ENCODE results near the gene RPL28.

RPL28 gene

GRCh38 chr19:55377356-55378131 is 8.2 kb upstream of the RPL28 start:
- no peak for FAIRE-seq
- no peak for DNase-seq (ENCODE audit: insufficient read length, low spot score)
- TF ChIP-seq CTCF (IDR thresholded peaks at IDR 0.05; ENCODE audit: insufficient read depth, missing control alignments) = no peak

- no peak for TF ChIP-seq CTCF (IDR thresholded peaks at IDR 0.05; ENCODE audit: insufficient read depth, missing control alignments)
- no peak for DNase-seq (ENCODE audit: insufficient read length, low spot score)
- FAIRE-seq = no peak
Measured at GRCh38 chr19:55379174-55379573, 6.6 kb upstream of the RPL28 start.

GRCh38 chr19:55382013-55382412 is 3.7 kb upstream of the RPL28 start:
- TF ChIP-seq CTCF (IDR thresholded peaks at IDR 0.05; ENCODE audit: insufficient read depth, missing control alignments) = no peak
- no peak for FAIRE-seq
- DNase-seq (ENCODE audit: insufficient read length, low spot score) = no peak

GRCh38 chr19:55382522-55383054 is 3.1 kb upstream of the RPL28 start:
- no peak for DNase-seq (ENCODE audit: insufficient read length, low spot score)
- no peak for FAIRE-seq
- no peak for TF ChIP-seq CTCF (IDR thresholded peaks at IDR 0.05; ENCODE audit: insufficient read depth, missing control alignments)

GRCh38 chr19:55383279-55384130 is 2.2 kb upstream of the RPL28 start:
- DNase-seq (ENCODE audit: insufficient read length, low spot score) (no peak), FAIRE-seq (no peak)
- no peak for TF ChIP-seq CTCF (IDR thresholded peaks at IDR 0.05; ENCODE audit: insufficient read depth, missing control alignments)

- FAIRE-seq (no peak), DNase-seq (ENCODE audit: insufficient read length, low spot score) (no peak)
- TF ChIP-seq CTCF (IDR thresholded peaks at IDR 0.05; ENCODE audit: insufficient read depth, missing control alignments) = no peak
Measured at GRCh38 chr19:55384131-55384919, 1.4 kb upstream of the RPL28 start, which contains the start of gene TMEM238. TSS of gene TMEM238 (minus strand) at chr19:55384292. CDS start at chr19:55384259, 33 bp downstream.
